GM12878 (cell line): Measurements from ENCODE around the gene LDLRAD4. TPM values are rescaled to one million over a fixed set of nuclear protein-coding genes. Genes with fewer than 3 reads are reported as not detected.

Source experiments
- ATAC-seq: fragments of 200-7000 bp; cut with Tn5 transposase; 3 replicates; pipeline ENCODE4 v1.9.1; 2020; ENCODE audit warnings: mild to moderate bottlenecking, moderate library complexity
- BruUV-seq: library from RNA; stranded (reverse); fragments of 400-500 nt; replicated peaks from 2 replicates; lab custom pipeline; 2021; lab: Mats Ljungman, UMichigan
- CTCF ChIA-PET: fragments of 300-600 bp; sonication (Branson Sonifier 250); formaldehyde crosslinking; extraction: SDS; loops from one replicate; lab custom pipeline; 2021; ENCODE audit warnings: inconsistent platforms; lab: Yijun Ruan, JAX
- POLR2A ChIA-PET: fragments of 350-600 bp; formaldehyde crosslinking; extraction: SDS; loops from one replicate; lab custom pipeline; 2021; ENCODE audit warnings: inconsistent platforms; lab: Charles Lee
- RAD21 ChIA-PET: fragments of 300-600 bp; sonication (Branson Sonifier 250); formaldehyde crosslinking; loops from one replicate; lab custom pipeline; 2023; ENCODE audit warnings: antibody characterized with exemption; ENCODE audit not compliant: unreplicated experiment; lab: Charles Lee
- SMC1A ChIA-PET: fragments of 300-600 bp; sonication (Branson Sonifier 250); formaldehyde crosslinking; loops from one replicate; lab custom pipeline; 2023; ENCODE audit not compliant: unreplicated experiment, uncharacterized antibody; lab: Charles Lee
- DNase-seq: peaks from one replicate; pipeline ENCODE4 v3.0.0-alpha.2; 2011; ENCODE audit warnings: low read depth, low spot score
- FAIRE-seq: peaks from 3 replicates; lab custom pipeline; 2011; peaks lifted over from hg19 to GRCh38; lab: Jason Lieb, UNC
- H2AFZ ChIP-seq: 2 replicates; pipeline ENCODE4 v1.6.0; 2011; ENCODE audit warnings: low read depth, low read length, control low read depth; ENCODE audit not compliant: control insufficient read depth
- H3K27ac ChIP-seq: 2 replicates; pipeline ENCODE4 v1.5.1; 2011; ENCODE audit warnings: control low read depth; ENCODE audit not compliant: control insufficient read depth, insufficient read depth
- H3K27me3 ChIP-seq, 2 experiments: replicated peaks in 1 of 2; 2 replicates each; pipeline versions ENCODE4 v1.6.0 to v1.6.1; 2011; ENCODE audit warnings: low read length in 1 of 2; ENCODE audit not compliant: control insufficient read depth in 2 of 2, insufficient read depth in 2 of 2
- H3K36me3 ChIP-seq, 2 experiments: 2 replicates each; pipeline ENCODE4 v1.5.1; 2011; ENCODE audit warnings: low read length in 1 of 2; ENCODE audit not compliant: control insufficient read depth in 2 of 2, insufficient read depth in 2 of 2
- H3K4me1 ChIP-seq: 2 replicates; pipeline ENCODE4 v1.6.1; 2011; ENCODE audit warnings: mild to moderate bottlenecking, low read length, moderate library complexity, mixed read lengths; ENCODE audit not compliant: control insufficient read depth, insufficient read depth
- H3K4me2 ChIP-seq: 2 replicates; pipeline ENCODE4 v1.6.0; 2011; ENCODE audit warnings: control low read depth; ENCODE audit not compliant: control insufficient read depth, insufficient read depth
- H3K4me3 ChIP-seq: fragments of 200-600 bp; sonication (generic); 2 replicates; pipeline ENCODE4 v1.5.1; 2016
- H3K79me2 ChIP-seq: 2 replicates; pipeline ENCODE4 v1.6.0; 2011; ENCODE audit warnings: low read length; ENCODE audit not compliant: control insufficient read depth, insufficient read depth
- H3K9ac ChIP-seq: 2 replicates; pipeline ENCODE4 v1.8.0; 2011; ENCODE audit warnings: low read length, control low read depth, mixed read lengths; ENCODE audit not compliant: control insufficient read depth, insufficient read depth
- H3K9me3 ChIP-seq: replicated peaks from 3 replicates; pipeline ENCODE4 v1.5.1; 2011; ENCODE audit warnings: mild to moderate bottlenecking, low read length; ENCODE audit not compliant: control insufficient read depth, insufficient read depth
- H4K20me1 ChIP-seq: 2 replicates; pipeline ENCODE4 v1.6.0; 2011; ENCODE audit not compliant: control insufficient read depth, insufficient read depth
- ETV6 ChIP-seq, 2 experiments: fragments of 450-650 bp in 1 of 2; IDR thresholded peaks in 1 of 2; conservative IDR thresholded peaks in 1 of 2; 2 replicates each; pipeline ENCODE4 v1.6.1; 2014; ENCODE audit warnings: antibody characterized with exemption in 1 of 2, borderline replicate concordance in 1 of 2, low read depth in 1 of 2, mild to moderate bottlenecking in 1 of 2, moderate library complexity in 1 of 2
- IKZF1 ChIP-seq: fragments of 450-650 bp; conservative IDR thresholded peaks from 2 replicates; pipeline ENCODE4 v1.6.1; 2017; ENCODE audit warnings: antibody characterized with exemption, mild to moderate bottlenecking
- IKZF2 ChIP-seq, 2 experiments: fragments of 450-650 bp; IDR thresholded peaks; 2 replicates each; pipeline ENCODE4 v1.6.1; 2017; ENCODE audit warnings: mild to moderate bottlenecking in 2 of 2, moderate library complexity in 2 of 2
- KDM1A ChIP-seq: fragments of 200-600 bp; sonication (generic); IDR thresholded peaks from 2 replicates; pipeline ENCODE4 v1.6.1; 2016; ENCODE audit warnings: borderline replicate concordance
- PAX8 ChIP-seq: fragments of 450-650 bp; IDR thresholded peaks from 2 replicates; pipeline ENCODE4 v1.6.1; 2017; ENCODE audit warnings: mild to moderate bottlenecking, moderate library complexity
- POLR2AphosphoS5 ChIP-seq: IDR thresholded peaks from 2 replicates; pipeline ENCODE4 v1.6.1; 2011; ENCODE audit warnings: mild to moderate bottlenecking, low read length, inconsistent platforms
- SPI1 ChIP-seq: IDR thresholded peaks from 2 replicates; pipeline ENCODE4 v1.6.1; 2011; ENCODE audit warnings: low read depth, mild to moderate bottlenecking, low read length, moderate library complexity, borderline replicate concordance; ENCODE audit not compliant: insufficient read depth
- SREBF1 ChIP-seq: IDR thresholded peaks from 2 replicates; pipeline ENCODE4 v1.6.1; 2012; ENCODE audit warnings: mild to moderate bottlenecking, low read length
- TCF12 ChIP-seq: IDR thresholded peaks from 2 replicates; pipeline ENCODE4 v1.6.1; 2011; ENCODE audit warnings: low read depth, mild to moderate bottlenecking, low read length
- YY1 ChIP-seq: IDR thresholded peaks from 2 replicates; pipeline ENCODE4 v1.6.1; 2011; ENCODE audit warnings: low read depth, mild to moderate bottlenecking, low read length
- WGBS: methylation state at CpG from one replicate; pipeline ENCODE4 v1.1.6; 2016; ENCODE audit warnings: low lambda C conversion rate; ENCODE audit not compliant: insufficient replicate concordance, insufficient coverage; ENCODE audit errors: missing lambda C conversion rate; 5-methylcytosine and 5-hydroxymethylcytosine counted together
- in situ Hi-C: fragments of 300-500 bp; cut with MboI; formaldehyde crosslinking; loops from 9 replicates; pipeline ENCODE4 v1.14.3; 2018; ENCODE audit warnings: mixed read lengths
- intact Hi-C: fragments of 100-400 bp; cut with micrococcal nuclease; formaldehyde crosslinking; loops from one replicate; pipeline ENCODE4 v1.14.2; 2022; ENCODE audit not compliant: unreplicated experiment
- polyA plus RNA-seq, 11 experiments: library from polyadenylated mRNA; depleted of rRNA in 4 of 11; unstranded in 6 of 11; stranded (reverse) in 5 of 11; fragments of >200 nt; fragmentation: Nextera tagmentation in 4 of 11; fragmentation: Illumina TruSeq in 1 of 11; extraction: Ambion mirVana in 4 of 11; extraction: Trizol in 1 of 11; gene quantifications; 1 replicate in 1 of 11; 2 replicates in 10 of 11; pipeline versions ENCODE4 v1.2.1 to v1.2.3, GENCODE V29; 2011 to 2016; ENCODE audit warnings: inconsistent platforms in 2 of 11, missing spikeins in 2 of 11, low read depth in 1 of 11
- total RNA-seq, 4 experiments: library from RNA; depleted of rRNA in 3 of 4; stranded (reverse); fragments of >200 nt in 3 of 4; fragmentation: Illumina TruSeq in 1 of 4; extraction: Trizol in 1 of 4; gene quantifications; 2 replicates each; pipeline versions ENCODE4 v1.2.1 to v1.2.3, GENCODE V29; 2013 to 2021
- TF ChIP-seq, protein P1 (sequence below): IDR thresholded peaks from 2 replicates; pipeline ENCODE4 v1.6.1; 2012; ENCODE audit warnings: mild to moderate bottlenecking, low read depth, low read length
- TF ChIP-seq, protein P2 (sequence below): fragments of 450-650 bp; formaldehyde crosslinking; IDR thresholded peaks from 2 replicates; pipeline ENCODE4 v1.4.0; 2022; ENCODE audit warnings: mild to moderate bottlenecking, moderate library complexity

Gene LDLRAD4
- total and polyA plus RNA-seq, 10 of the 15 experiments (the other 5 are each of a cell fraction or from before 2014, with no cell fraction given), result 2.7 to 16.8 (median 11.2) TPM

- Histone ChIP-seq H3K4me2 (peak overlapping the region; percentile 52), H3K27me3 (no peaks in the 10 kb centered on the region), H3K36me3 (no peaks in the 10 kb centered on the region), H3K4me1 (peaks cover 14% of the 10 kb centered on the region), H3K79me2 (no peaks in the 10 kb centered on the region), H3K27ac (no peak overlapping the region), H3K9me3 (peaks cover 3% of the 10 kb centered on the region; the same call in 1 of the 3 replicates), H3K4me3 (no peak overlapping the region), H3K9ac (no peak overlapping the region), H4K20me1 (no peaks in the 10 kb centered on the region), H2AFZ (no peak overlapping the region; the same call in 1 of the 2 replicates)
- no TSS peak for BruUV-seq
- SMC1A ChIA-PET, result interaction anchor here (1.0 to 2.7 kb wide), 6 partner anchors 10 to 176 kb away, joined by 3 to 22 read pairs (median 4); no protein-coding TSS in a partner anchor
- ATAC-seq (peak; percentile 89), DNase-seq (no peak), FAIRE-seq (no peak)
- RAD21 ChIA-PET, result interaction anchor here (0.8 to 2.2 kb wide), 6 partner anchors 9 to 368 kb away, joined by 3 to 10 read pairs (median 3); no protein-coding TSS in a partner anchor
- CTCF ChIA-PET, result interaction anchor here (0.6 to 3.0 kb wide), 8 partner anchors 9 to 333 kb away, joined by 3 to 29 read pairs (median 5); no protein-coding TSS in a partner anchor
- in situ Hi-C loops, result no loop called here
- POLR2A ChIA-PET, result no interaction called here
- 15% methylated on average over 7 of the region's 7 CpGs for WGBS
- intact Hi-C loops, result no loop called here
- no peak for TF ChIP-seq ETV6 (conservative IDR thresholded peaks at IDR 0.05 in 1 of 2, IDR thresholded peaks at IDR 0.05 in 1 of 2; ENCODE audit: borderline replicate concordance in 1 of 2, low read depth in 1 of 2)
- TF ChIP-seq IKZF1, result 0 out of 2 replicates have a peak, but pooled peaks have one; percentile 21
- TF ChIP-seq, protein P1, sequence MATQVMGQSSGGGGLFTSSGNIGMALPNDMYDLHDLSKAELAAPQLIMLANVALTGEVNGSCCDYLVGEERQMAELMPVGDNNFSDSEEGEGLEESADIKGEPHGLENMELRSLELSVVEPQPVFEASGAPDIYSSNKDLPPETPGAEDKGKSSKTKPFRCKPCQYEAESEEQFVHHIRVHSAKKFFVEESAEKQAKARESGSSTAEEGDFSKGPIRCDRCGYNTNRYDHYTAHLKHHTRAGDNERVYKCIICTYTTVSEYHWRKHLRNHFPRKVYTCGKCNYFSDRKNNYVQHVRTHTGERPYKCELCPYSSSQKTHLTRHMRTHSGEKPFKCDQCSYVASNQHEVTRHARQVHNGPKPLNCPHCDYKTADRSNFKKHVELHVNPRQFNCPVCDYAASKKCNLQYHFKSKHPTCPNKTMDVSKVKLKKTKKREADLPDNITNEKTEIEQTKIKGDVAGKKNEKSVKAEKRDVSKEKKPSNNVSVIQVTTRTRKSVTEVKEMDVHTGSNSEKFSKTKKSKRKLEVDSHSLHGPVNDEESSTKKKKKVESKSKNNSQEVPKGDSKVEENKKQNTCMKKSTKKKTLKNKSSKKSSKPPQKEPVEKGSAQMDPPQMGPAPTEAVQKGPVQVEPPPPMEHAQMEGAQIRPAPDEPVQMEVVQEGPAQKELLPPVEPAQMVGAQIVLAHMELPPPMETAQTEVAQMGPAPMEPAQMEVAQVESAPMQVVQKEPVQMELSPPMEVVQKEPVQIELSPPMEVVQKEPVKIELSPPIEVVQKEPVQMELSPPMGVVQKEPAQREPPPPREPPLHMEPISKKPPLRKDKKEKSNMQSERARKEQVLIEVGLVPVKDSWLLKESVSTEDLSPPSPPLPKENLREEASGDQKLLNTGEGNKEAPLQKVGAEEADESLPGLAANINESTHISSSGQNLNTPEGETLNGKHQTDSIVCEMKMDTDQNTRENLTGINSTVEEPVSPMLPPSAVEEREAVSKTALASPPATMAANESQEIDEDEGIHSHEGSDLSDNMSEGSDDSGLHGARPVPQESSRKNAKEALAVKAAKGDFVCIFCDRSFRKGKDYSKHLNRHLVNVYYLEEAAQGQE, result no peak
- no peak for TF ChIP-seq POLR2AphosphoS5
- TF ChIP-seq YY1, result no peak
- TF ChIP-seq, protein P2, sequence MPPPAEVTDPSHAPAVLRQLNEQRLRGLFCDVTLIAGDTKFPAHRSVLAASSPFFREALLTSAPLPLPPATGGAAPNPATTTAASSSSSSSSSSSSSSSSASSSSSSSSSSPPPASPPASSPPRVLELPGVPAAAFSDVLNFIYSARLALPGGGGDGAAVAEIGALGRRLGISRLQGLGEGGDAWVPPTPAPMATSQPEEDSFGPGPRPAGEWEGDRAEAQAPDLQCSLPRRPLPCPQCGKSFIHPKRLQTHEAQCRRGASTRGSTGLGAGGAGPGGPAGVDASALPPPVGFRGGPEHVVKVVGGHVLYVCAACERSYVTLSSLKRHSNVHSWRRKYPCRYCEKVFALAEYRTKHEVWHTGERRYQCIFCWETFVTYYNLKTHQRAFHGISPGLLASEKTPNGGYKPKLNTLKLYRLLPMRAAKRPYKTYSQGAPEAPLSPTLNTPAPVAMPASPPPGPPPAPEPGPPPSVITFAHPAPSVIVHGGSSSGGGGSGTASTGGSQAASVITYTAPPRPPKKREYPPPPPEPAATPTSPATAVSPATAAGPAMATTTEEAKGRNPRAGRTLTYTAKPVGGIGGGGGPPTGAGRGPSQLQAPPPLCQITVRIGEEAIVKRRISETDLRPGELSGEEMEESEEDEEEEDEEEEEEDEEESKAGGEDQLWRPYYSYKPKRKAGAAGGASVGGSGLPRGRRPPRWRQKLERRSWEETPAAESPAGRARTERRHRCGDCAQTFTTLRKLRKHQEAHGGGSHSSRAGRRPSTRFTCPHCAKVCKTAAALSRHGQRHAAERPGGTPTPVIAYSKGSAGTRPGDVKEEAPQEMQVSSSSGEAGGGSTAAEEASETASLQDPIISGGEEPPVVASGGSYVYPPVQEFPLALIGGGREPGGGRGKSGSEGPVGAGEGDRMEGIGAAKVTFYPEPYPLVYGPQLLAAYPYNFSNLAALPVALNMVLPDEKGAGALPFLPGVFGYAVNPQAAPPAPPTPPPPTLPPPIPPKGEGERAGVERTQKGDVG (CRISPR knock-in tag), result no peak
- TF ChIP-seq KDM1A, result no peak
- no peak for TF ChIP-seq PAX8
- no peak for TF ChIP-seq SREBF1
- no peak for TF ChIP-seq IKZF2 (IDR thresholded peaks at IDR 0.05)
- TF ChIP-seq SPI1, result peak; percentile 95
- no peak for TF ChIP-seq TCF12
These were observed 330.7 kb downstream of the LDLRAD4 start for GRCh38 chr18:13548966-13549879.
